Measurements from ENCODE around the gene LUC7L2. TPM values are rescaled to one million over a fixed set of nuclear protein-coding genes. Genes with fewer than 3 reads are reported as not detected.
"Not testable (repeated sequence)": the region's sequence is repeated elsewhere in the genome, so short reads cannot be mapped to it uniquely, and the experiment has no call there.

The LUC7L2 gene
- total and polyA plus RNA-seq, 4 experiments from 2014 or later, result 50.0 to 133 (median 102) TPM

GRCh38 chr7:139464511-139464910, 104.8 kb downstream of the LUC7L2 start:
- H3K27me3 ChIP-seq (ENCODE audit: insufficient read depth, low read length); H3K9me3 ChIP-seq (ENCODE audit: control insufficient read depth in 1 of 2, low read length in 2 of 2); H3K4me1 ChIP-seq (ENCODE audit: insufficient read depth, low read length); DNase-seq; H3K27me3 Mint-ChIP-seq; H3K9me3 Mint-ChIP-seq; H3K36me3 Mint-ChIP-seq; H3K4me3 ChIP-seq (ENCODE audit: low read length in 2 of 2); H3K4me3 Mint-ChIP-seq; intact Hi-C loops (cut with micrococcal nuclease); H3K27ac ChIP-seq (ENCODE audit: low read depth, low read length); CTCF ChIA-PET (ENCODE audit: partially characterized antibody); H3K27ac Mint-ChIP-seq; POLR2A ChIA-PET (ENCODE audit: partially characterized antibody); H3K36me3 ChIP-seq (ENCODE audit: insufficient read depth, low read length); H3K4me1 Mint-ChIP-seq: not testable (repeated sequence)

- H3K4me1 ChIP-seq (ENCODE audit: insufficient read depth, low read length); H3K27ac Mint-ChIP-seq; H3K4me1 Mint-ChIP-seq; H3K27ac ChIP-seq (ENCODE audit: low read depth, low read length); intact Hi-C loops (cut with micrococcal nuclease); H3K27me3 ChIP-seq (ENCODE audit: insufficient read depth, low read length); POLR2A ChIA-PET (ENCODE audit: partially characterized antibody); H3K36me3 Mint-ChIP-seq; H3K36me3 ChIP-seq (ENCODE audit: insufficient read depth, low read length); H3K9me3 Mint-ChIP-seq; DNase-seq; H3K9me3 ChIP-seq (ENCODE audit: control insufficient read depth in 1 of 2, low read length in 2 of 2); H3K4me3 ChIP-seq (ENCODE audit: low read length in 2 of 2); H3K4me3 Mint-ChIP-seq; CTCF ChIA-PET (ENCODE audit: partially characterized antibody); H3K27me3 Mint-ChIP-seq: not testable (repeated sequence)
Observed at GRCh38 chr7:139465072-139465471, 105.4 kb downstream of the LUC7L2 start.

DNA sequence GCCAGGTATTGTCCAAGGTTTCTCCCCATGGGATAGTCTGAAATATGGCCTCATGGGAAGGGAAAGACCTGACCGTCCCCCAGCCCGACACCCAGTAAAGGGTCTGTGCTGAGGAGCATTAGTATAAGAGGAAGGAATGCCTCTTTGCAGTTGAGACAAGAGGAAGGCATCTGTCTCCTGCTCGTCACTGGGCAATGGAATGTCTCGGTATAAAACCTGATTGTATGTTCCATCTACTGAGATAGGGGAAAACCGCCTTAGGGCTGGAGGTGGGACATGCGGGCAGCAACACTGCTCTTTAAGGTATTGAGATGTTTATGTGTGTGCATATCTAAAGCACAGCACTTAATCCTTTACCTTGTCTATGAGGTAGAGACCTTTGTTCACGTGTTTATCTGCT, 108.0 kb downstream of the LUC7L2 start:
- H3K27me3 ChIP-seq (ENCODE audit: insufficient read depth, low read length); H3K4me3 Mint-ChIP-seq; H3K27ac Mint-ChIP-seq; H3K4me1 Mint-ChIP-seq; H3K27ac ChIP-seq (ENCODE audit: low read depth, low read length); H3K36me3 Mint-ChIP-seq; H3K4me3 ChIP-seq (ENCODE audit: low read length in 2 of 2); POLR2A ChIA-PET (ENCODE audit: partially characterized antibody); H3K36me3 ChIP-seq (ENCODE audit: insufficient read depth, low read length); H3K4me1 ChIP-seq (ENCODE audit: insufficient read depth, low read length); intact Hi-C loops (cut with micrococcal nuclease); CTCF ChIA-PET (ENCODE audit: partially characterized antibody); DNase-seq; H3K9me3 ChIP-seq (ENCODE audit: control insufficient read depth in 1 of 2, low read length in 2 of 2); H3K9me3 Mint-ChIP-seq; H3K27me3 Mint-ChIP-seq: not testable (repeated sequence)

- H3K27me3 Mint-ChIP-seq; intact Hi-C loops (cut with micrococcal nuclease): not testable (repeated sequence)
Observed at GRCh38 chr7:139468281-139468680, 108.6 kb downstream of the LUC7L2 start.

GRCh38 chr7:139471740-139472353, 112.2 kb downstream of the LUC7L2 start:
- peaks cover 0 to 8% of the 10 kb centered on the region in 2 donors for H3K27me3 Mint-ChIP-seq
- H3K27me3 ChIP-seq (ENCODE audit: insufficient read depth, low read length), result no peaks in the 10 kb centered on the region
- H3K4me1 ChIP-seq (ENCODE audit: insufficient read depth, low read length), result no peaks in the 10 kb centered on the region
- intact Hi-C loops (cut with micrococcal nuclease), result no loop called here
- peaks cover 0 to 18% (median 9%) of the 10 kb centered on the region in 8 donors for H3K9me3 Mint-ChIP-seq
- no peaks in the 10 kb centered on the region for H3K36me3 ChIP-seq (ENCODE audit: insufficient read depth, low read length)
- ChIA-PET CTCF (ENCODE audit: partially characterized antibody) (interaction anchor here (1.0 kb wide), 1 partner anchor 37 kb away, joined by 5 read pairs; no protein-coding TSS in a partner anchor), POLR2A (ENCODE audit: partially characterized antibody) (no interaction called here)
- H3K27ac Mint-ChIP-seq, result no peak overlapping the region
- H3K4me1 Mint-ChIP-seq, result no peaks in the 10 kb centered on the region
- no peak for DNase-seq
- no peaks in the 10 kb centered on the region for H3K9me3 ChIP-seq (ENCODE audit: control insufficient read depth in 1 of 2, low read length in 2 of 2)
- no peak overlapping the region for H3K27ac ChIP-seq (ENCODE audit: low read depth, low read length)
- H3K4me3 ChIP-seq (ENCODE audit: low read length in 2 of 2), result no peak overlapping the region
- no peak overlapping the region for H3K4me3 Mint-ChIP-seq
- H3K36me3 Mint-ChIP-seq, result peaks cover 0 to 6% of the 10 kb centered on the region in 2 donors

More at GRCh38 chr7:139468281-139468680, 108.6 kb downstream of the LUC7L2 start:
- POLR2A ChIA-PET (ENCODE audit: partially characterized antibody); H3K36me3 ChIP-seq (ENCODE audit: insufficient read depth, low read length); H3K4me3 ChIP-seq (ENCODE audit: low read length in 2 of 2); H3K9me3 Mint-ChIP-seq; H3K9me3 ChIP-seq (ENCODE audit: control insufficient read depth in 1 of 2, low read length in 2 of 2); H3K4me1 Mint-ChIP-seq; H3K4me3 Mint-ChIP-seq; H3K27ac ChIP-seq (ENCODE audit: low read depth, low read length); H3K36me3 Mint-ChIP-seq; H3K27me3 ChIP-seq (ENCODE audit: insufficient read depth, low read length); H3K27ac Mint-ChIP-seq; DNase-seq; H3K4me1 ChIP-seq (ENCODE audit: insufficient read depth, low read length); CTCF ChIA-PET (ENCODE audit: partially characterized antibody): not testable (repeated sequence)

Other genes with a start within 250 kb of the LUC7L2 start
- gene UBN2, start 128.7 kb upstream of the LUC7L2 start, total RNA-seq, result 10 to 100 TPM; 23.6 to 26.7 TPM
- gene UBN2, start 128.7 kb upstream of the LUC7L2 start, polyA plus RNA-seq, result 1 to 10 TPM in 1 of 2 donors, under 1 TPM in 1; 0.49 to 3.5 TPM
- gene FMC1, start 18.6 kb upstream of the LUC7L2 start, total RNA-seq, result 10 to 100 TPM in 1 of 2 experiments, 1 to 10 TPM in 1; 6.7 to 12.5 TPM
- 10 to 100 TPM; 47.8 to 66.8 TPM for gene FMC1, start 18.6 kb upstream of the LUC7L2 start, polyA plus RNA-seq
- not detected for gene KLRG2, start 123.8 kb downstream of the LUC7L2 start, total RNA-seq
- not detected for gene KLRG2, start 123.8 kb downstream of the LUC7L2 start, polyA plus RNA-seq
- gene CLEC2L, start 163.8 kb downstream of the LUC7L2 start, total RNA-seq, result not detected
- gene CLEC2L, start 163.8 kb downstream of the LUC7L2 start, polyA plus RNA-seq, result not detected

Measured in CD4-positive, alpha-beta memory T cell (primary cell).